GM18868 (cell line): Measurements from ENCODE around the gene SYT12.

Experiments used
- ATAC-seq: cut with Tn5 transposase; IDR thresholded peaks from one replicate; pipeline ENCODE4 v1.9.1; 2021; ENCODE audit warnings: mild to moderate bottlenecking, moderate library complexity; ENCODE audit not compliant: unreplicated experiment

SYT12 gene

DNA sequence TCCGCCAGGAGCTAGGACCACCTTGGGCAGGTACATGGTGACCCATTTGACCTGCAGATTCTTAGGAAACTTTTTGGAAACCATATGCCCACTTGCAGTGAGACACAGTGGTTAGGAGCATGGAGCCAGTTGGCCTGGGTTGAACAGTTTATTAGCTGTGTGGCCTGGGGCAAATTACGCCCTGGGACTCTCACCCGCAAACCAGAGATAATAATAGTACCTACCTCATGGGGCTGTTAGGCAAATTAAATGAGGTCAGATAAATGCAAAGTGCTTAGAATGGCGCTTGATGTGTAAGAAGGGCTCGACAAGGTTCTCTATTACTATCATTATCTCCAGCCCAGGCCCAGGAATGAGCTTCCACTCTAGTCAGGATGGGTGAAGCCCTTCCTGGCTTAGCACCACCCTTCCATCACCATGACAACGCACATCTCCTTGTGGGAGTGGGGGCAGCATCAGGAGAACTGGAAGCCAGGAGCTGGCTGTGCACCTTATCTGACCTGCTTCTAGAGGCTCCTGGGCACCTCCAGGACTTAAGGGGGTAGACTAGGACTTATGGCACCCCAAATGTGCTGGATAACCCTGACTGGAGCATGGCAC is 5.1 kb downstream of the SYT12 start:
- peak; percentile 68 for ATAC-seq

- no peak for ATAC-seq
These were observed 6.2 kb downstream of the SYT12 start for GRCh38 chr11:67029146-67029545.

- ATAC-seq: no peak
These were observed 8.0 kb downstream of the SYT12 start for GRCh38 chr11:67030976-67031375.

DNA sequence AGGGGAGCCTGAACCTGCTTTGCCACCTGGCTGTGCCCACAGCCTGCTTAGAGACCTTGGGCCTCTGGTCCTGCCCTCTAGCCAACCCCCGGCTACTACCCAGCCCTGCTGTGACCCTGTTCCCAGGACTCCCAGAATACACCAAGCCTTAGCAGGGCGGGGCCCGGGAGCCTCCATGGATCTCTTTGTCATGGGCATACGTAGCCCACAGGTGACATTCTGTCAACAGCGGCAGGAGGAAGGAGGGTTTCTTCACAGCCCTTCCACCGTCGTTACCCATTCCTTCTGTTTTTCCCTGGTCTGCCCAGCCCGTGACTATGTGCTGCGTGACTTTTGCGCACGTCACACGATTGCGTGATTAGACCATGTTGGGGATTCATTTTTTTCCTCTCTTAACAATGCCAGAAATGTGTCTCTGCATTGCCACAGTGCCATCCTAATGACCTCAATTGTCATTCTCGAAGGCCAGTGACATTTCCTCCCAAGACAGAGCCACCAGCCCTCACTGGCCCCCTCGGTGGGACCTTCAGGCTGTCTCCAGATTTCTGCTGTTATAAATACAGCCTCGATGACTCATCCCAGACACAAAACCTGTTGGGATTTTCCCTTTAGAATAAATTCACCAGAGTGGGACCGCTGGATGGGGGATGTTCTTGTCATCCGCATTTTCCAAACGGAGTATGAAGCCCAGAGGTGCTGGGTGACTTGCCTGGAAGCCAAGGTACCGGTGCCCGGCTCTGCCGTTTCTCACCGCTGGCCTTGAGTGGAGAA is 9.0 kb downstream of the SYT12 start:
- ATAC-seq: no peak

DNA sequence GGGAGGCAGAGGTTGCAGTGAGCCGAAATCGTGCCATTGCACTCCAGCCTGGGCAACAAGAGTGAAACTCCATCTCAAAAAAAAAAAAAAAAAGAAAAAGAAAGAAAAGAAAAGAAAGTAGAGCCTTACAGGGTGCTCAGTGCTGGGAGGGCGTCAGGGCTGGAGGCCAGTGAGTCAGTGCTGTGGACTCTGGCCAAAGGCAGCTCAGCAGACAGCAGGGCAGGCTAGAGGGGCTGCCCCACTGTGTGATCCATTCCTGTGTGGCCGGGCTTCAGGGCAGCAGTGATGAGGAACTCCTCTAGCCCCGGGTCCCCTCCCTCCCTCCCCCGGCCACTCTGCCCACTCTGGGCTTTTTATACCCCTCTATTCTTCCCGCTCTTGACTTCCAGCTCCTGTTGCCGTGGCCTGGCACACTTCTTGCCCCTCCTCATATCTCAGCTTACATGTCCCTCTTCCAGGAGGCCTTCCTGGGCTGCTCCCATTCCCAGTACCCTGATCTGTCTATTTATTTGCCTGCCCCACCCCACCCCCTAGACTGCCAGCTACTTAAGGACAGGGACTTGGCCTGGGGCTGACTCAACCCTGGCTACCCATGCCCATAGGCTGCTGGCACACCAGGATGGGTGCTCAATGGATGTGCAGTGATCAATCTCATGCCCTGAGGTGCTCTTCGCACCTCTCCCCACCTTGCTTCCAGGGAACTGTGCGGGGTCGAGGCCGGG is 10.1 kb downstream of the SYT12 start:
- no peak for ATAC-seq

DNA sequence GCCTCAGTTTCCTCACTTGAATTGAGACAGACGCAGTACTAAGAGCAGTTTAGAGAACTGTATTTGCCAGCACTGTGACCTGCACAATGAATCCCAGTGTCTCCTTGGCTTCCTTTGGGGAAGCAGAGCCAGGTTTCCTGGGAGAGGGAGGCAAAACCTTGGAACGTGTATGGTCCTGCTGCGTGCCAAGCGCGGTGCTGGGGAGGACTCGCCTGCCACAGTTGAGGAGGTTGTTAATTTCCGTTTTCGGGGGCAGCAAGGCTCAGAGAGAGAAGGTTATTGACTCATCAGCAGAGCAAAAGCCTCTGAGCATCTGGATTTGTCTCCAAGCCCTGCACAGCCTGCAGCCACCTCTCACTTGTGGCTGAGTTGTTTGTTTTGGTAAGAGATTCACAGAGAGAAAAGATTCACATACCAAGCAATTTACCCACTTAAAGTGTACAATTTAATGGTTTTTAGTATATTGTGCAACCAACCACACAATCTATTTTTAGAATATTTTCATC is 10.8 kb downstream of the SYT12 start:
- no peak for ATAC-seq

- no peak for ATAC-seq
These were observed 11.4 kb downstream of the SYT12 start for GRCh38 chr11:67034350-67034749.

DNA sequence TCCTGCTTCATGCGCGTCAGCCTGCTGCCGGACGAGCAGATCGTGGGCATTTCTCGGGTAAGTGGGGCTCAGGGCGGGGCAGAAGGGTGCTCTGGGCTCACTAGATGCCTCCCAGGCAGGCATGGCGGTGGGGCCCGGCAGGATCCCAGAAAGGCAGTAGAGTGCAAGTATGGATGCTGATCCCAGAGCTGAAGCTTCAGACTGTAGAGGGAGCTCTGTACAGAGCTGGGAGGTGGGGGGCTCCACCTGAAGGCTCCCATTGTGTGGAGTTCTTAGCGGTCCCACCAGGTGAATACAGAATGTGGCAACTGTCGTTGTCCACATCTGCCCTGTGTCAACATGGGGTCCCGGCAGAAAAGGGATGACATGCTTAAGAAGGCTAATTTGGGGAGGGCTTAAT is 17.2 kb downstream of the SYT12 start:
- no peak for ATAC-seq

DNA sequence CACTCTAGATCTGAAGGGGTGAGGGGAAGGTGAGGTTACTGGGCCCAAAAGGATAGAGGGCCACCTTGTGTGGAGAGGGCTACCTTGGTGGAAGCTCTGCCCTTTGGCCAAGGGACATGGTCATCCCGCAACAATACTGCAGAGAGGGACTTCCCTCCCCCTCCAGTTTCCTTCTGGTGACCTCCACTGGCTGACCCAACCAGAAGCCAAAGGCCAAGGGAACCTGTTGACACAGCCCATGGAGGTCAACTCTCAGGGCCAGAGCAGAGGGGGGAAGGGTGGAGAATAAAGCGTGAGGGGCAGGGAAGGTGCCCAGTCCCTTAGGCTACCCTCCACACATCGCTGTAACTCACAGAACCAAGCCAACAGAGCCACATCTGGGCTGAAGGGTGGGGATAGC is 18.7 kb downstream of the SYT12 start:
- no peak for ATAC-seq

DNA sequence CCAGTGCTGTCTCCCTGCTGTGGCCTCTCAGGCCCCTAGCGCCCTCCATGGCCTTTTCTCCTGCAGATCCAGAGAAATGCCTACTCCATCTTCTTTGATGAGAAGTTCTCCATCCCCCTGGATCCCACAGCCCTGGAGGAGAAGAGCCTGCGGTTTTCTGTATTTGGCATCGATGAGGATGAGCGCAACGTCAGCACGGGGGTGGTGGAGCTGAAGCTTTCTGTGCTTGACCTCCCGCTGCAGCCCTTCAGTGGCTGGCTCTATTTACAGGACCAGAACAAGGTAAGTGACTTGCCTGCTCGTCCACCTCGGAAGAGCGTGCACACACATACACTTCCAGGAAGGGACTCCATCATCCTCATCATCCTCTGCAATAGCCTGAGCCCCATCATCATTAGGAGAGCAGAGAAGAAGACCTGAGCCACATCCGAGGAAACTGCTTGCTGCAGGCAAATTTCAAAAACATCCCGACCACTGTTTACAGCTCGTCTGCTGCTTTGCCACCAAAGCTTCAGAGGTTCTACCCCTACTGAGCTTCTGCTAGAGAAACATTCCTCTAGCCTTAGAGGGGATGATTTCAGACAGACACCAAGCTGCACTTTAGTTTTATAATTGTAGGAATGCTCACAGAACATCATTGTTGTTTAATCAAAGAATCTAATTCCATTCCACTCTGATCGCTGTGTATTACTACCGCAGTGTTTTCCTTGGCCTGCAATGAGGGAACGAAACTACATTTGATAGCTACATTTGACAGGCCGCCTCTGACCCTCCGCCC is 20.8 kb downstream of the SYT12 start:
- no peak for ATAC-seq

- no peak for ATAC-seq
These were observed 21.6 kb downstream of the SYT12 start for GRCh38 chr11:67044496-67044895.

GRCh38 chr11:67045314-67045713 is 22.4 kb downstream of the SYT12 start:
- no peak for ATAC-seq

- ATAC-seq: no peak
These were observed 25.7 kb downstream of the SYT12 start for GRCh38 chr11:67048515-67049130.

DNA sequence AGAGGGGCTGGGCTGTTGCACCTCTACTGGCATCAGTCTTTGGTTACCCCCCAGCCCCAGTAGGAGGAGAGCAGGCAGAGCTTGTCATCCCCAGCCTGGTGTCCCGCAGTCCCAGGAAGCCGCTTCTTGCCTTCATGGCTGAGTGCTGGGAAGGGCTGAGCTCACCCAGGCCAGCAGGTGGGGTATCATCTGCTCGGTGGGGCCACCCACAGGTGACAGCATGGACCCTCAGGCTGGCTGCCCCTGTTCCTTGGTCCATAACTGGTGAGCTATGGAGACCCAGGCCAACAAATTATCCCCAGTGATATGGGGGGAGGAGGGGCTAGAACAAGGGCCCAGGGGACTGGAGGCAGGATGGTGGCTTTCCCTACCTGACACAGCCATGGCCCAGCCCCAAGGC is 27.2 kb downstream of the SYT12 start:
- ATAC-seq: no peak

- ATAC-seq: no peak
These were observed 28.4 kb downstream of the SYT12 start for GRCh38 chr11:67051180-67051893.

- no peak for ATAC-seq
These were observed 29.1 kb downstream of the SYT12 start for GRCh38 chr11:67051945-67052488.

GRCh38 chr11:67052891-67053290 is 30.0 kb downstream of the SYT12 start:
- no peak for ATAC-seq

DNA sequence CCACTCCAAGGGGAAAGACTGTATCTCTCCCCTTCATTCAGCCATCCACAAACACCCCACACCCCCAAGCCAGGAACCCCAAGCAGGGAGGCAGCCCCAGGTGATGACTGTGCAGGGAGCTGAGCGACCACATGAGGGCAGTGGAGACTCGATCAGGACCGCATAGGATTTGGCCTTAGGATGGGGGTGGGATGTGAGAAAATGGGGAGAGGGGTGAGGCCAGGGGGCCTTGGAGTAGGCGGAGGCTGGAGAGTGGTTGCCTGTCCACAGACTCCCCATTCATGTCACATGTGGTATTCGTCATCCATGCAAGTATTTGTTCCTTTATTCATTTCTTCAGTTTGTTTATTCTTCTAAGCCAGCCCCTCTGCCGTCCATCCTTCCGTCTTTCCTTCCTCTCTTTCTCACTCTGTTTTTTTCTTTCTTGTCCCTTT is 31.0 kb downstream of the SYT12 start:
- ATAC-seq: no peak

DNA sequence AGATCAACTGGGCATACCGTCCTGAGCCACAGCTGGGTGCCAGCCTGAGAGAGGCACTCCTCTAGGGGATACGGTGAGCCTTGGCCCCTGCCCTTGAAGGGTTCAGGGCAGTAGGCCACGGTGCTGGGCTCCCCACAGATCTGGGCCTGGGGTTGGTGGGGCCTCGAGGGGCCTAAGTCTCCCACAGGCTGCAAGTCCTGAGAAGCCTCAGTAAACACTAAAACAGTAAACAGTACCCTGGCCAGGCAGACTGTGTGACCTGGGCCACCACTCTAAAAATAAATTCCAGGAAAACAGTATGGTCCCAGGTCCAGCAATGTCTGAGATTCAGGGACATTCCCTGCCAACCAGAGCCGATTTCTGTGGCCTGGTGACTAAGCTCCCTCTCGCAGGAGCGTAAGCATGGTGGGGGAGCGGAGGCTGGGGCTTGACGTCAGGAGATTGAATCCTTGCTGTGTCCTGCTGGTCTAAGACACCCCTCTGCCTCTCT is 31.5 kb downstream of the SYT12 start:
- ATAC-seq: no peak
